ENCODE measurements around the gene PKP4.

Gene PKP4

GRCh38 chr2:158667586-158667985 lies 210.8 kb downstream of the PKP4 start:
- H3K4me3 ChIP-seq (ENCODE audit: low read length): no peak overlapping the region
- peaks cover 87% of the 10 kb centered on the region for H3K36me3 ChIP-seq (ENCODE audit: insufficient read depth, low read length)
- H3K4me1 ChIP-seq (ENCODE audit: insufficient read depth, low read length): no peaks in the 10 kb centered on the region
- no peak overlapping the region for H3K27ac ChIP-seq (ENCODE audit: low read depth, low read length)
- no peaks in the 10 kb centered on the region for H3K9me3 ChIP-seq (ENCODE audit: insufficient read depth, low read depth, low read length)
- H3K27me3 ChIP-seq (ENCODE audit: insufficient read depth, low read length): no peaks in the 10 kb centered on the region
- 94% methylated on average over 4 of the region's 4 CpGs for WGBS
- no peak overlapping the region for H3K9ac ChIP-seq (ENCODE audit: low read depth, low read length)

- no peaks in the 10 kb centered on the region for H3K27me3 ChIP-seq (ENCODE audit: insufficient read depth, low read length)
- H3K9ac ChIP-seq (ENCODE audit: low read depth, low read length): no peak overlapping the region
- 89% methylated on average over 5 of the region's 5 CpGs for WGBS
- H3K36me3 ChIP-seq (ENCODE audit: insufficient read depth, low read length): peaks cover 87% of the 10 kb centered on the region
- no peak overlapping the region for H3K4me3 ChIP-seq (ENCODE audit: low read length)
- no peaks in the 10 kb centered on the region for H3K9me3 ChIP-seq (ENCODE audit: insufficient read depth, low read depth, low read length)
- no peaks in the 10 kb centered on the region for H3K4me1 ChIP-seq (ENCODE audit: insufficient read depth, low read length)
- H3K27ac ChIP-seq (ENCODE audit: low read depth, low read length): no peak overlapping the region
Observed at GRCh38 chr2:158668001-158668765, 211.4 kb downstream of the PKP4 start.

- Histone ChIP-seq H3K4me3 (ENCODE audit: low read length) (no peak overlapping the region), H3K27ac (ENCODE audit: low read depth, low read length) (no peak overlapping the region), H3K4me1 (ENCODE audit: insufficient read depth, low read length) (no peaks in the 10 kb centered on the region), H3K9ac (ENCODE audit: low read depth, low read length) (no peak overlapping the region), H3K9me3 (ENCODE audit: insufficient read depth, low read depth, low read length) (no peaks in the 10 kb centered on the region), H3K36me3 (ENCODE audit: insufficient read depth, low read length) (peaks cover 87% of the 10 kb centered on the region), H3K27me3 (ENCODE audit: insufficient read depth, low read length) (no peaks in the 10 kb centered on the region)
- WGBS: 92% methylated on average over 3 of the region's 3 CpGs
Observed at GRCh38 chr2:158670292-158670691, 213.5 kb downstream of the PKP4 start.

GRCh38 chr2:158671360-158672245 lies 214.9 kb downstream of the PKP4 start:
- H3K9me3 ChIP-seq (ENCODE audit: insufficient read depth, low read depth, low read length): no peaks in the 10 kb centered on the region
- H3K4me1 ChIP-seq (ENCODE audit: insufficient read depth, low read length): no peaks in the 10 kb centered on the region; the same call in 1 of the 2 replicates
- H3K4me3 ChIP-seq (ENCODE audit: low read length): no peak overlapping the region
- WGBS: 87% methylated on average over 19 of the region's 19 CpGs
- no peak overlapping the region for H3K9ac ChIP-seq (ENCODE audit: low read depth, low read length)
- no peaks in the 10 kb centered on the region for H3K27me3 ChIP-seq (ENCODE audit: insufficient read depth, low read length)
- H3K27ac ChIP-seq (ENCODE audit: low read depth, low read length): no peak overlapping the region
- peaks cover 87% of the 10 kb centered on the region for H3K36me3 ChIP-seq (ENCODE audit: insufficient read depth, low read length)

GRCh38 chr2:158676295-158676694 lies 219.5 kb downstream of the PKP4 start:
- H3K36me3 ChIP-seq (ENCODE audit: insufficient read depth, low read length): peaks cover 78% of the 10 kb centered on the region
- no peaks in the 10 kb centered on the region for H3K27me3 ChIP-seq (ENCODE audit: insufficient read depth, low read length)
- H3K4me3 ChIP-seq (ENCODE audit: low read length): no peak overlapping the region
- H3K27ac ChIP-seq (ENCODE audit: low read depth, low read length): no peak overlapping the region
- no peaks in the 10 kb centered on the region for H3K9me3 ChIP-seq (ENCODE audit: insufficient read depth, low read depth, low read length)
- 95% methylated on average over 3 of the region's 3 CpGs for WGBS
- H3K4me1 ChIP-seq (ENCODE audit: insufficient read depth, low read length): peaks cover 8% of the 10 kb centered on the region; the same call in 1 of the 2 replicates
- H3K9ac ChIP-seq (ENCODE audit: low read depth, low read length): no peak overlapping the region

- H3K9me3 ChIP-seq (ENCODE audit: insufficient read depth, low read depth, low read length): no peaks in the 10 kb centered on the region
- H3K4me1 ChIP-seq (ENCODE audit: insufficient read depth, low read length): peaks cover 8% of the 10 kb centered on the region; the same call in 1 of the 2 replicates
- WGBS: 94% methylated on average over 7 of the region's 7 CpGs
- H3K4me3 ChIP-seq (ENCODE audit: low read length): no peak overlapping the region
- H3K36me3 ChIP-seq (ENCODE audit: insufficient read depth, low read length): peaks cover 76% of the 10 kb centered on the region
- no peak overlapping the region for H3K9ac ChIP-seq (ENCODE audit: low read depth, low read length)
- H3K27ac ChIP-seq (ENCODE audit: low read depth, low read length): no peak overlapping the region
- H3K27me3 ChIP-seq (ENCODE audit: insufficient read depth, low read length): no peaks in the 10 kb centered on the region
Observed at GRCh38 chr2:158676696-158677095, 219.9 kb downstream of the PKP4 start.

- no peak overlapping the region for H3K4me3 ChIP-seq (ENCODE audit: low read length)
- H3K4me1 ChIP-seq (ENCODE audit: insufficient read depth, low read length): peaks cover 8% of the 10 kb centered on the region; the same call in 1 of the 2 replicates
- no peak overlapping the region for H3K27ac ChIP-seq (ENCODE audit: low read depth, low read length)
- H3K36me3 ChIP-seq (ENCODE audit: insufficient read depth, low read length): peaks cover 75% of the 10 kb centered on the region
- no peak overlapping the region for H3K9ac ChIP-seq (ENCODE audit: low read depth, low read length)
- no peaks in the 10 kb centered on the region for H3K27me3 ChIP-seq (ENCODE audit: insufficient read depth, low read length)
- WGBS: 88% methylated on average over 4 of the region's 4 CpGs
- no peaks in the 10 kb centered on the region for H3K9me3 ChIP-seq (ENCODE audit: insufficient read depth, low read depth, low read length)
Observed at GRCh38 chr2:158677542-158677941, 220.8 kb downstream of the PKP4 start.

GRCh38 chr2:158681816-158682215 lies 225.1 kb downstream of the PKP4 start:
- Histone ChIP-seq H3K27ac (ENCODE audit: low read depth, low read length) (no peak overlapping the region), H3K36me3 (ENCODE audit: insufficient read depth, low read length) (peaks cover 32% of the 10 kb centered on the region), H3K9ac (ENCODE audit: low read depth, low read length) (no peak overlapping the region), H3K4me1 (ENCODE audit: insufficient read depth, low read length) (peaks cover 8% of the 10 kb centered on the region; the same call in 1 of the 2 replicates), H3K27me3 (ENCODE audit: insufficient read depth, low read length) (no peaks in the 10 kb centered on the region), H3K4me3 (ENCODE audit: low read length) (no peak overlapping the region), H3K9me3 (ENCODE audit: insufficient read depth, low read depth, low read length) (no peaks in the 10 kb centered on the region)
- WGBS: 94% methylated on average over 1 of the region's 2 CpGs

GRCh38 chr2:158685646-158686045 lies 228.9 kb downstream of the PKP4 start:
- Histone ChIP-seq H3K9ac (ENCODE audit: low read depth, low read length) (no peak overlapping the region), H3K36me3 (ENCODE audit: insufficient read depth, low read length) (peaks cover 4% of the 10 kb centered on the region; the same call in 1 of the 2 replicates), H3K4me3 (ENCODE audit: low read length) (no peak overlapping the region), H3K9me3 (ENCODE audit: insufficient read depth, low read depth, low read length) (no peaks in the 10 kb centered on the region), H3K27ac (ENCODE audit: low read depth, low read length) (no peak overlapping the region), H3K4me1 (ENCODE audit: insufficient read depth, low read length) (no peaks in the 10 kb centered on the region; the same call in 1 of the 2 replicates), H3K27me3 (ENCODE audit: insufficient read depth, low read length) (no peaks in the 10 kb centered on the region)
- 64% methylated on average over 3 of the region's 3 CpGs for WGBS

GRCh38 chr2:158686210-158686691 lies 229.5 kb downstream of the PKP4 start:
- 80% methylated on average over 11 of the region's 11 CpGs for WGBS
- H3K27me3 ChIP-seq (ENCODE audit: insufficient read depth, low read length): no peaks in the 10 kb centered on the region
- H3K9me3 ChIP-seq (ENCODE audit: insufficient read depth, low read depth, low read length): no peaks in the 10 kb centered on the region

GRCh38 chr2:158687315-158687714 lies 230.6 kb downstream of the PKP4 start:
- Histone ChIP-seq H3K4me1 (ENCODE audit: insufficient read depth, low read length) (no peaks in the 10 kb centered on the region; the same call in 1 of the 2 replicates), H3K9ac (ENCODE audit: low read depth, low read length) (no peak overlapping the region), H3K9me3 (ENCODE audit: insufficient read depth, low read depth, low read length) (no peaks in the 10 kb centered on the region), H3K27ac (ENCODE audit: low read depth, low read length) (no peak overlapping the region), H3K36me3 (ENCODE audit: insufficient read depth, low read length) (no peaks in the 10 kb centered on the region), H3K27me3 (ENCODE audit: insufficient read depth, low read length) (no peaks in the 10 kb centered on the region), H3K4me3 (ENCODE audit: low read length) (no peak overlapping the region)
- WGBS: 92% methylated on average over 2 of the region's 3 CpGs

More at GRCh38 chr2:158686210-158686691, 229.5 kb downstream of the PKP4 start:
- Histone ChIP-seq H3K36me3 (ENCODE audit: insufficient read depth, low read length) (0 out of 2 replicates have a peak, but pooled peaks cover under 1% of the 10 kb centered on the region), H3K4me1 (ENCODE audit: insufficient read depth, low read length) (no peaks in the 10 kb centered on the region; the same call in 1 of the 2 replicates), H3K27ac (ENCODE audit: low read depth, low read length) (no peak overlapping the region), H3K9ac (ENCODE audit: low read depth, low read length) (no peak overlapping the region), H3K4me3 (ENCODE audit: low read length) (no peak overlapping the region)

Measured in HUES64 (cell line).